ENCODE data around the gene RILPL2. TPM values are rescaled to one million over a fixed set of nuclear protein-coding genes. Genes with fewer than 3 reads are reported as not detected.
"Not testable (repeated sequence)": the region's sequence is repeated elsewhere in the genome, so short reads cannot be mapped to it uniquely, and the experiment has no call there.

RILPL2 gene
- total and polyA plus RNA-seq, 5 donors from 2014 or later = 10.2 to 15.5 (median 11.4) TPM

- H3K27ac ChIP-seq (ENCODE audit: insufficient read depth, low read length, poor library complexity, severe bottlenecking) = no peak overlapping the region
- Mint-ChIP-seq H3K27me3 (no peaks in the 10 kb centered on the region), H3K4me1 (peaks cover 24 to 59% (median 38%) of the 10 kb centered on the region in 4 donors), H3K27ac (peak overlapping the region; percentile 17 to 71 (median 46)), H3K4me3 (peak overlapping the region in 3 of 4 donors; percentile 48 to 74 (median 70)), H3K36me3 (peaks cover 26% of the 10 kb centered on the region), H3K9me3 (peaks cover 0 to 2% (median 0%) of the 10 kb centered on the region in 7 donors)
- peaks cover 25% of the 10 kb centered on the region for H3K36me3 ChIP-seq (ENCODE audit: control insufficient read depth, insufficient read depth, low read length)
- no peak for DNase-seq
- no peaks in the 10 kb centered on the region for H3K9me3 ChIP-seq (ENCODE audit: control insufficient read depth in 2 of 2, low read length in 2 of 2)
- no peaks in the 10 kb centered on the region for H3K27me3 ChIP-seq (ENCODE audit: control insufficient read depth, insufficient read depth, low read length)
- H3K4me1 ChIP-seq (ENCODE audit: control insufficient read depth, insufficient read depth, low read length, poor library complexity, severe bottlenecking) = peaks cover 4% of the 10 kb centered on the region
- no peak overlapping the region for H3K4me3 ChIP-seq (ENCODE audit: low read depth, low read length)
- ATAC-seq (ENCODE audit: low read depth in 2 of 2) = no peak
Measured at GRCh38 chr12:123465084-123465483, 28.6 kb upstream of the RILPL2 start.

GRCh38 chr12:123463174-123463573, 26.7 kb upstream of the RILPL2 start:
- not testable (repeated sequence) for H3K9me3 Mint-ChIP-seq
- peaks cover 20 to 70% (median 41%) of the 10 kb centered on the region in 4 donors for H3K4me1 Mint-ChIP-seq

GRCh38 chr12:123457980-123458779, 21.7 kb upstream of the RILPL2 start, which contains the start of gene SNRNP35:
SNRNP35 (plus strand) TSS chr12:123458139; CDS start chr12:123465541, 7,402 bp downstream.
- peaks cover 9% of the 10 kb centered on the region for H3K27me3 Mint-ChIP-seq
- Histone ChIP-seq H3K4me1 (ENCODE audit: control insufficient read depth, insufficient read depth, low read length, poor library complexity, severe bottlenecking) (peaks cover 17% of the 10 kb centered on the region), H3K27ac (ENCODE audit: insufficient read depth, low read length, poor library complexity, severe bottlenecking) (peak within 1 kb of the TSS; percentile 97), H3K27me3 (ENCODE audit: control insufficient read depth, insufficient read depth, low read length) (no peaks in the 10 kb centered on the region), H3K36me3 (ENCODE audit: control insufficient read depth, insufficient read depth, low read length) (no peaks in the 10 kb centered on the region), H3K9me3 (ENCODE audit: control insufficient read depth in 2 of 2, low read length in 2 of 2) (no peaks in the 10 kb centered on the region), H3K4me3 (ENCODE audit: low read depth, low read length) (peak within 1 kb of the TSS; percentile 73)
- DNase-seq (peak; percentile 81 to 90 (median 90)), ATAC-seq (ENCODE audit: low read depth in 2 of 2) (peak; percentile 69 to 76)
- H3K27ac Mint-ChIP-seq = peak within 1 kb of the TSS; percentile 99 to 100 (median 99)
- peak within 1 kb of the TSS; percentile 96 to 100 (median 98) for H3K4me3 Mint-ChIP-seq
- H3K36me3 Mint-ChIP-seq = peaks cover 13% of the 10 kb centered on the region
- peaks cover 6 to 42% (median 23%) of the 10 kb centered on the region in 4 donors for H3K4me1 Mint-ChIP-seq
- H3K9me3 Mint-ChIP-seq = peaks cover 0 to 1% (median 0%) of the 10 kb centered on the region in 7 donors

More at GRCh38 chr12:123463174-123463573, 26.7 kb upstream of the RILPL2 start:
- not testable (repeated sequence) for ATAC-seq (ENCODE audit: low read depth in 2 of 2); H3K27ac Mint-ChIP-seq; DNase-seq; H3K9me3 ChIP-seq (ENCODE audit: control insufficient read depth in 2 of 2, low read length in 2 of 2); H3K27me3 Mint-ChIP-seq; H3K27ac ChIP-seq (ENCODE audit: insufficient read depth, low read length, poor library complexity, severe bottlenecking); H3K27me3 ChIP-seq (ENCODE audit: control insufficient read depth, insufficient read depth, low read length); H3K4me3 ChIP-seq (ENCODE audit: low read depth, low read length)
- Histone ChIP-seq H3K4me1 (ENCODE audit: control insufficient read depth, insufficient read depth, low read length, poor library complexity, severe bottlenecking) (peaks cover 17% of the 10 kb centered on the region), H3K36me3 (ENCODE audit: control insufficient read depth, insufficient read depth, low read length) (peaks cover 25% of the 10 kb centered on the region)
- Mint-ChIP-seq H3K36me3 (peaks cover 30% of the 10 kb centered on the region), H3K4me3 (peak overlapping the region in 3 of 4 donors; percentile 7 to 68 (median 24))

- Histone ChIP-seq H3K4me3 (ENCODE audit: low read depth, low read length) (no peak overlapping the region), H3K9me3 (ENCODE audit: control insufficient read depth in 2 of 2, low read length in 2 of 2) (no peaks in the 10 kb centered on the region), H3K4me1 (ENCODE audit: control insufficient read depth, insufficient read depth, low read length, poor library complexity, severe bottlenecking) (peaks cover 10% of the 10 kb centered on the region), H3K27ac (ENCODE audit: insufficient read depth, low read length, poor library complexity, severe bottlenecking) (no peak overlapping the region), H3K27me3 (ENCODE audit: control insufficient read depth, insufficient read depth, low read length) (no peaks in the 10 kb centered on the region), H3K36me3 (ENCODE audit: control insufficient read depth, insufficient read depth, low read length) (no peaks in the 10 kb centered on the region)
- Mint-ChIP-seq H3K36me3 (no peaks in the 10 kb centered on the region), H3K4me1 (peaks cover 0 to 20% (median 13%) of the 10 kb centered on the region in 4 donors), H3K27me3 (peaks cover 4% of the 10 kb centered on the region), H3K9me3 (peaks cover 0 to 1% (median 0%) of the 10 kb centered on the region in 7 donors), H3K4me3 (no peak overlapping the region), H3K27ac (no peak overlapping the region)
- DNase-seq = peak in 1 of 3 donors; percentile 51
- no peak for ATAC-seq (ENCODE audit: low read depth in 2 of 2)
Measured at GRCh38 chr12:123453165-123453564, 16.7 kb upstream of the RILPL2 start.

- peak overlapping the region in 2 of 4 donors; percentile 34 to 85 for H3K4me3 Mint-ChIP-seq
- not testable (repeated sequence) for H3K27me3 ChIP-seq (ENCODE audit: control insufficient read depth, insufficient read depth, low read length); H3K27ac Mint-ChIP-seq; H3K27me3 Mint-ChIP-seq; H3K9me3 ChIP-seq (ENCODE audit: control insufficient read depth in 2 of 2, low read length in 2 of 2); H3K36me3 Mint-ChIP-seq; H3K36me3 ChIP-seq (ENCODE audit: control insufficient read depth, insufficient read depth, low read length); H3K27ac ChIP-seq (ENCODE audit: insufficient read depth, low read length, poor library complexity, severe bottlenecking); H3K4me1 ChIP-seq (ENCODE audit: control insufficient read depth, insufficient read depth, low read length, poor library complexity, severe bottlenecking); H3K9me3 Mint-ChIP-seq; ATAC-seq (ENCODE audit: low read depth in 2 of 2); H3K4me3 ChIP-seq (ENCODE audit: low read depth, low read length)
- DNase-seq = peak in 1 of 3 donors; percentile 37
- peaks cover 0 to 24% (median 14%) of the 10 kb centered on the region in 4 donors for H3K4me1 Mint-ChIP-seq
Measured at GRCh38 chr12:123452276-123452550, 15.7 kb upstream of the RILPL2 start.

- no peak overlapping the region for H3K4me3 ChIP-seq (ENCODE audit: low read depth, low read length)
- ATAC-seq (ENCODE audit: low read depth in 2 of 2) = no peak
- Mint-ChIP-seq H3K27me3 (no peaks in the 10 kb centered on the region), H3K36me3 (no peaks in the 10 kb centered on the region), H3K4me3 (peak overlapping the region in 1 of 4 donors; percentile 65), H3K4me1 (peaks cover 0 to 33% (median 22%) of the 10 kb centered on the region in 4 donors), H3K27ac (no peak overlapping the region), H3K9me3 (no peaks in the 10 kb centered on the region)
- no peak for DNase-seq
- H3K27me3 ChIP-seq (ENCODE audit: control insufficient read depth, insufficient read depth, low read length) = no peaks in the 10 kb centered on the region
- H3K4me1 ChIP-seq (ENCODE audit: control insufficient read depth, insufficient read depth, low read length, poor library complexity, severe bottlenecking) = peaks cover 20% of the 10 kb centered on the region
- H3K36me3 ChIP-seq (ENCODE audit: control insufficient read depth, insufficient read depth, low read length) = no peaks in the 10 kb centered on the region
- H3K27ac ChIP-seq (ENCODE audit: insufficient read depth, low read length, poor library complexity, severe bottlenecking) = no peak overlapping the region
- H3K9me3 ChIP-seq (ENCODE audit: control insufficient read depth in 2 of 2, low read length in 2 of 2) = no peaks in the 10 kb centered on the region
Measured at GRCh38 chr12:123450636-123451035, 14.2 kb upstream of the RILPL2 start.

- Mint-ChIP-seq H3K4me3 (peak overlapping the region in 2 of 4 donors; percentile 48 to 51), H3K27ac (peak overlapping the region; percentile 74 to 86 (median 81)), H3K27me3 (no peaks in the 10 kb centered on the region), H3K9me3 (no peaks in the 10 kb centered on the region), H3K4me1 (peaks cover 0 to 37% (median 24%) of the 10 kb centered on the region in 4 donors), H3K36me3 (no peaks in the 10 kb centered on the region)
- H3K27ac ChIP-seq (ENCODE audit: insufficient read depth, low read length, poor library complexity, severe bottlenecking) = no peak overlapping the region
- H3K9me3 ChIP-seq (ENCODE audit: control insufficient read depth in 2 of 2, low read length in 2 of 2) = no peaks in the 10 kb centered on the region
- no peak for DNase-seq
- H3K4me3 ChIP-seq (ENCODE audit: low read depth, low read length) = no peak overlapping the region
- peaks cover 26% of the 10 kb centered on the region for H3K4me1 ChIP-seq (ENCODE audit: control insufficient read depth, insufficient read depth, low read length, poor library complexity, severe bottlenecking)
- ATAC-seq (ENCODE audit: low read depth in 2 of 2) = no peak
- no peaks in the 10 kb centered on the region for H3K27me3 ChIP-seq (ENCODE audit: control insufficient read depth, insufficient read depth, low read length)
- no peaks in the 10 kb centered on the region for H3K36me3 ChIP-seq (ENCODE audit: control insufficient read depth, insufficient read depth, low read length)
Measured at GRCh38 chr12:123449856-123450255, 13.4 kb upstream of the RILPL2 start.
